AG10803 (cell line): ENCODE results near the gene GAL3ST1.
"Not testable (repeated sequence)": the region's sequence is repeated elsewhere in the genome, so short reads cannot be mapped to it uniquely, and the experiment has no call there.

ENCODE experiments used
- DNase-seq: peaks from one replicate; pipeline ENCODE4 v3.0.0; 2010; ENCODE audit warnings: low read depth
- H3K4me3 ChIP-seq: 2 replicates; pipeline ENCODE4 v1.5.1; 2011; ENCODE audit warnings: mild to moderate bottlenecking, low read length, control low read depth
- TF ChIP-seq, protein P1 (sequence below): conservative IDR thresholded peaks from 2 replicates; pipeline ENCODE4 v1.5.1; 2011; ENCODE audit warnings: mild to moderate bottlenecking, low read length, control low read depth, inconsistent platforms

The GAL3ST1 gene, protein sequence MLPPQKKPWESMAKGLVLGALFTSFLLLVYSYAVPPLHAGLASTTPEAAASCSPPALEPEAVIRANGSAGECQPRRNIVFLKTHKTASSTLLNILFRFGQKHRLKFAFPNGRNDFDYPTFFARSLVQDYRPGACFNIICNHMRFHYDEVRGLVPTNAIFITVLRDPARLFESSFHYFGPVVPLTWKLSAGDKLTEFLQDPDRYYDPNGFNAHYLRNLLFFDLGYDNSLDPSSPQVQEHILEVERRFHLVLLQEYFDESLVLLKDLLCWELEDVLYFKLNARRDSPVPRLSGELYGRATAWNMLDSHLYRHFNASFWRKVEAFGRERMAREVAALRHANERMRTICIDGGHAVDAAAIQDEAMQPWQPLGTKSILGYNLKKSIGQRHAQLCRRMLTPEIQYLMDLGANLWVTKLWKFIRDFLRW

DNA sequence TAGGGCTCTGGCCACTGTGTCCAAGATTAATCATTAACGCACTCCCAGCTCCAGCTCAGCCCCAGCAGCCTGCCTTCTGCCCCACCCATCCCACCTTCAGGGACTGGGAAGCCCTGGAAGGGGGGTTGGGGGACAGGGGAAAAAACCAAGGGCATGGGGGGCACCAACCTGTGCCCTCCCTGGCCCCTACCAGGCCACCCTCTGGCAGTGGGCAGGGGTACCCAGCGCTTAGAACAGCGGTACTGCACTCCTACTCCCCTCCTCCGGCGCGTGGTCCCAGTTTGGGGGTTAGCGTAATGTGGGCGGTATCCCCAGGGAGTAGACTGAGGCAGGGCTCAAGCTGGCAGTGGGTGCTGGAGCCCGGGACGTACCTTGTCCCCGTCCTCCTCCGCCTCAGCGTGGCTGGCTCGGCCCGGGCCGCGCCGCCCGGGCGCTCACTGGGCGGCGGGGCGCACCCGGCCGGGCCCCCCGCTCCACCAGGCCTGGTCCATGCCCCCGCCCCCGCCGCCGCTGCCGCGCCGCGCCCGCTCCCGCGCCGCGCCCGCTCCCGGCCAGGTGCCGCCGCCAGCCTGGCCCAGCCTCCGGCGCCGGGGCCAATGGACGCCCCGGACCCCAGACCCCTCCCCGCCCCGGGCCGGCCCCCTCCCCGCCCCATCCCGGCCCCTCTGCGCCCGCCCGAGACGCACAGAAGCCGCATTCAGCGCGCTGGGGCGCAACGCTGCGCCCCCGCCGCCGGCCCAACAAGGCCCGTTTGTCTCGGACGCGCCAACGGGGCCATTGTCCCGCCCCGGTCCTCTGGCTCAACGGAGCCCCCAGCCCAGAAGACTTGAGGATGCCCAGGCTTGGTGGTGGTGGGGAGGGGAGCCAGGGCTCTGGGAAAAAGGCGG is at the start of gene GAL3ST1:
GAL3ST1 (minus strand) TSS at position 571 of the 887 bp plus-strand sequence. CDS start 17,273 bp downstream, outside the sequence.
- DNase-seq = no peak
- no peak within 1 kb of the TSS for H3K4me3 ChIP-seq
- TF ChIP-seq, protein P1, sequence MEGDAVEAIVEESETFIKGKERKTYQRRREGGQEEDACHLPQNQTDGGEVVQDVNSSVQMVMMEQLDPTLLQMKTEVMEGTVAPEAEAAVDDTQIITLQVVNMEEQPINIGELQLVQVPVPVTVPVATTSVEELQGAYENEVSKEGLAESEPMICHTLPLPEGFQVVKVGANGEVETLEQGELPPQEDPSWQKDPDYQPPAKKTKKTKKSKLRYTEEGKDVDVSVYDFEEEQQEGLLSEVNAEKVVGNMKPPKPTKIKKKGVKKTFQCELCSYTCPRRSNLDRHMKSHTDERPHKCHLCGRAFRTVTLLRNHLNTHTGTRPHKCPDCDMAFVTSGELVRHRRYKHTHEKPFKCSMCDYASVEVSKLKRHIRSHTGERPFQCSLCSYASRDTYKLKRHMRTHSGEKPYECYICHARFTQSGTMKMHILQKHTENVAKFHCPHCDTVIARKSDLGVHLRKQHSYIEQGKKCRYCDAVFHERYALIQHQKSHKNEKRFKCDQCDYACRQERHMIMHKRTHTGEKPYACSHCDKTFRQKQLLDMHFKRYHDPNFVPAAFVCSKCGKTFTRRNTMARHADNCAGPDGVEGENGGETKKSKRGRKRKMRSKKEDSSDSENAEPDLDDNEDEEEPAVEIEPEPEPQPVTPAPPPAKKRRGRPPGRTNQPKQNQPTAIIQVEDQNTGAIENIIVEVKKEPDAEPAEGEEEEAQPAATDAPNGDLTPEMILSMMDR = no peak

DNA sequence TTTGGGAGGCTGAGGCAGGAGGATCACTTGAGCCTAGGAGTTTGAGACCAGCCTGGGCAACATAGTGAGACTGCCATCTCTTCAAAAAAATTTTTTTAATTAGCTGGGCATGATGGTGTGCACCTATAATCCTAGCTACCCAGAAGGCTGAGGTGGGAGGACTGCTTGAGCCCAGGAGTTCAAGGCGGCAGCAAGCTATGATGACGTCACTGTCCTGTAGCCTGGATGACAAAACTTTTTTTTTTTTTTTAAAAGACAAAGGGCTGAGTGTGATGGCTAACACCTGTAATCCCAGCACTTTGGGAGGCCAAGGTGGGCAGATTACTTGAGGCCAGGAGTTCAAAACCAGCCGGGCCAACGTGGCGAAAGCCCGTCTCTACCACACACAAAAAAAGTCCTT is 45.4 kb upstream of the GAL3ST1 start:
- not testable (repeated sequence) for H3K4me3 ChIP-seq, DNase-seq

DNA sequence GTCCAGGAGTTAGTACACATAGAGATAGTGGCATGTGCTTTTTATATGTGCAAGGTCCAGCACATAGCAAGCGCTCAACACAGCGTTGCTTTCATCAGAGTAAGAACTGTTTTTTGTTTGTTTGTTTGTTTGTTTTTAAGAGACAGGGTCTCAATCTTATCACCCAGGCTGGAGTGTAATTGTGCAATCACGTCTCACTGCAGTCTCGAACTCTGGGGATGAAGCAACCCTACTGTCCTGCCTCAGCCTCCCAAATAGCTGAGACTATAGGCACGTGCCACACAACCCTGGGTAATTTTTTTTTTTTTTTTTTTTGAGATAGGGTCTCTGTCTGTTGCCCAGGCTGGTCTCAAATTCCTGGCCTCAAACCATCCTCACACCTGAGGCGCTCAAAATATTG is 43.4 kb upstream of the GAL3ST1 start:
- TF ChIP-seq, protein P1 = no peak
- no peak overlapping the region for H3K4me3 ChIP-seq
- no peak for DNase-seq

DNA sequence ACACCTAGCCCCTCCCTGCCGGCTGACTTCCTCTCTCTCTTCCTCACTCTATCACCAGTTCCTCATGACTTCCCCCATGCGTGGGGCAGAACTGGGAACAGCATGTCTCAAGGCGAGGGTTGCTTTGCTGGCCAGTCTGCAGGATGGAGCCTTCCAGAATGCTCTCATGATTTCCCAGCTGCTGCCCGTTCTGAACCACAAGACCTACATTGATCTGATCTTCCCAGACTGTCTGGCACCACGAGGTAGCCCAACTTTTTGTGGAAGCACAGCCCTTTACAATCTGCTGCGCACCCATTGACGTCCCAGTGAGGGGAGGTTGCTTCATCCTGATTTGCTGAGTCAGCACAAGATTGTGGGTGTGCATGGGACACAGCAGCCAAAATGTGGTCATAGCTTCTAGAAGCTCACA is 41.1 kb upstream of the GAL3ST1 start:
- no peak for DNase-seq
- TF ChIP-seq, protein P1 = no peak
- H3K4me3 ChIP-seq = no peak overlapping the region

DNA sequence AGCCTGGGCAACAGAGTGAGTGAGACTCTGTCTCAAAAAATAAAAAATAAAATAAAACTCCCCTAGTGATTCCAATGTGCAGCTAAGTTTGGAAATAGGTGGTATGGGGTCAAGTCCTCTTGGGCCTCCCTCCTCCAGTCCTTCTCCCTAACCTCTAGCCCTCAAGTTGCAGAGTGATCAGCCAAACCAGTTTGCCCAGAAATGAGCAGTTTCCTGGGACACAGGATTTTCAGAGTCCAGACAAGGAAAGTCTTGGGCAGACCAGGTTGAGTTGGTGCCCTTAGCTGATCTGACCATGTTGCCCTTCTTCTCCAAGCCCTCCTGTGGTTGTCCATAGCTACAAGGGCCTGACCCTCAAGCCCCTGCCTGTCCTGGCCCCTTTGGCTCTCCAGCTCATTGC is 40.4 kb upstream of the GAL3ST1 start:
- TF ChIP-seq, protein P1 = no peak
- no peak for DNase-seq
- no peak overlapping the region for H3K4me3 ChIP-seq

DNA sequence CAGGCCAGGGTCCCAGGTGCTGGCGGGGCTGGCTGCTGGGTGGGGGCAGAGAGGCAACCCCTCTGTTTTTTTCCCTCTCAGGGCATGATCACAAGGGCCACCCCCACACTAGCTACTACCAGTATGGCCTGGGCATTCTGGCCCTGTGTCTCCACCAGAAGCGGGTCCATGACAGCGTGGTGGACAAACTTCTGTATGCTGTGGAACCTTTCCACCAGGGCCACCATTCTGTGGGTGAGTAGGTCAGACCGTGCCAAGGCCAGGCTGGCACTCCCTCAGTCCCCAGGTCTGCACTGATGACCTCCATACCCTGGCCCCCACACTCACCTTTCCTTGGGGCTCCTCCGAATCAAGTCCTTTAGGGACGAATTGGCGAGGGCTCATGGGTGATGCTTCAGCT is 39.8 kb upstream of the GAL3ST1 start:
- no peak overlapping the region for H3K4me3 ChIP-seq
- DNase-seq = no peak
- TF ChIP-seq, protein P1 = no peak

DNA sequence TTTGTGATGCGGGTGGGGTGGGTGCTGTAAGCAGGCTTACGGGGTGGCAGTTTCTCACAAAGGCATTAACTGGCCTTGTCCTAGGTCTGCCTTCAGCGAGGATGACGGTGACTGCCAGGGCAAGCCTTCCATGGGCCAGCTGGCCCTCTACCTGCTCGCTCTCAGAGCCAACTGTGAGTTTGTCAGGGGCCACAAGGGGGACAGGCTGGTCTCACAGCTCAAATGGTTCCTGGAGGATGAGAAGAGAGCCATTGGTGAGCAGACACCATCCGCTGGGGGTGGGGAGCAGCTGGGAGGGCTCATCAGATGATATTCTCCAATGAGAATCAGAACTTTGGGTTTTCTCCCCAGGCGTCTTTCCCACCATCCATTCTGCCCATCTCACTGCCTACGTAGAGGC is 38.3 kb upstream of the GAL3ST1 start:
- H3K4me3 ChIP-seq = no peak overlapping the region
- no peak for DNase-seq

More for the DNA sequence above, 38.3 kb upstream of the GAL3ST1 start:
- TF ChIP-seq, protein P1 = no peak
